GM10847 (cell line): Measurements from ENCODE around the gene VAX1.

Source experiments
- POLR2A ChIP-seq: IDR thresholded peaks from 2 replicates; pipeline ENCODE4 v1.6.1; 2011; ENCODE audit not compliant: insufficient read length; ENCODE audit errors: extremely low read depth

Gene VAX1

GRCh38 chr10:117145019-117145418 is 6.9 kb upstream of the VAX1 start:
- no peak for TF ChIP-seq POLR2A

DNA sequence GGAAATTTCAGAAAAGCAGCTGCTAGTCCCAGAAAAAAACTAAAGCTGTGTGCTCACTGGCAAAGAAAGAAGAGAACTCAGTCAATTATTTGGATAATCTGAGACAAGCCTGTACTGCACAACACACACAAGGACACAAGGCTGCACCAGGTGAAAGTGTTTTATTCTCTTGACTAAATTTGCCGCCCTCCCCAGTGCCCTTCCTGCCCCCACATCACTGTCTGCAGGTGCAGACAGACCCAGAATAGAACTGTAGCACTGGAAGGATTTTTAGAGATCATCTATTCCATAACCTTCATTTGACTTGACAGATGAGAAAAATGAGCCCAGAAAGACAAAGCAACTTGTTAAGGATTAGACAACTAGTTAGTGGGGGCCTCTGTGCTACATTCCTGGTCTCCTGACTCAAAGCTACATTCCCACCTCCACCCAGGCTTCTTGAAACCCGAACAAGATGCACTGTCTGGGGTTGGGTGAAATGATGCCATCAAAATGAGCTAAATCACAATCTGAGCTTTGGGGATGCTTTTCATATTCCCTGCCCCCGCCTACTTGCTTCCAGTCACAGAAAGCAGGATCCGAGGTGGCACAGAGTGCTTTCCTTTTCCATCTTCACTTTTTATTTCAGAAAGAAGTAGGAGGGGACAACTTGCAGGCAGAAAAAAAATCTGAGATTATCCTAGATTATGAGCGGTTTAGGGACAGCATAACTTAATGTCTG is 5.2 kb upstream of the VAX1 start:
- no peak for TF ChIP-seq POLR2A

DNA sequence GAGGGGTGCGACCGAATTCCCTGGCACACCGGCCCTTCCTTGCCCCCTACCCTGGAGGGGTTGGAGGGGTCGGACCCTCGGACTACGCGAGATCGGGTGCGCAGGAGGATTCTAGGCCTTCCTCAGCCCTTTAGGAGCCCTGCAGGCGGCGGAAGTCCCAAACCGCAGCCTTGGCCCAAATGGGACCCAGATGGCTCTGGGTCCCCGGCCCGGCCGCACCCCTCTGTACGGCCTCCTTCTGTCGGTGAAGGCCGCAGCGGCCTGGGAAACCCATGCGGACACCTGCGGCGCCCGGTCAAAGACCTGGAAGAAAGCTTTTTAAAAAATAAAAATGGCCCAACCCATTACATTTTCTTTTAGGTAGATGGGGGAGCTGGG is 2.4 kb upstream of the VAX1 start:
- TF ChIP-seq POLR2A: no peak

- no peak for TF ChIP-seq POLR2A
Observed at GRCh38 chr10:117139581-117140524, 1.8 kb upstream of the VAX1 start.

DNA sequence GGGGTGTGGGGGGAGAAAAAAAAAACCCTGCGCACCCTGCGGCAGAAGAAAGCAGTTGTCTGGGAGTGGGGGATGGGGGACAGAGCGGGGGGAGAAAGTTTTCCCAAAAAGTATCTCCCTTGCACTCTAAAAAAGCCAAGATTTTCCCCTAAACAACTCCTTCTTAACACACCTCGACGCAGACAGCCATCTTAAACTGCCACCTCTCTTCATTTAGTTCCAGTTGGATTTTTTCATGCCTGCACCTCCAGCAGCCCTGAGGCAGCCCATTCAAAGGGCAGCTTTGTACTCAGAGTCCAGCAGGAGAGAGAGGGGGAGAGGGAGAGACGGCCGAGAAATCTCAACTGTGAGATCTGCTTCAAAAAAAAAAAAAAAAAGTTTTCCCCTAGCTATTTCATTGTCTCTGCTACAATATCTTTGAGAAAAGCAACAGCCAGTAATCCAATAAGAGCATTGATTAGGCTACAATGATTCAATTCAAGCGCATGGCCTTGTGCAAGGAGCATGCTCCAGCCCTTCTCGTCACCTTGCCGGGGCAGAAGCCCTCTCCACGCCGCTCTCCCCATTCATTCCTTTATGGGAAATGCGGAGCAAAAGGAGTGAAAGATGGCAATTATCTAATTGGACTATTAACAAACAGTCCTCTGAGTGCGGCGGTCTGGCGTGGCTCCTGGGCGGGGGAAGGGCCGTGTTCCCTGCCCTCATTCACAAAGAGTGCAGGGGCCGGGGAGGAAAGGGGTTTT is 939 bp upstream of the VAX1 start:
- TF ChIP-seq POLR2A: no peak

- no peak for TF ChIP-seq POLR2A
Observed at GRCh38 chr10:117137031-117137910, 799 bp downstream of the VAX1 start.

GRCh38 chr10:117136391-117136975 is 1.6 kb downstream of the VAX1 start:
- TF ChIP-seq POLR2A: no peak

DNA sequence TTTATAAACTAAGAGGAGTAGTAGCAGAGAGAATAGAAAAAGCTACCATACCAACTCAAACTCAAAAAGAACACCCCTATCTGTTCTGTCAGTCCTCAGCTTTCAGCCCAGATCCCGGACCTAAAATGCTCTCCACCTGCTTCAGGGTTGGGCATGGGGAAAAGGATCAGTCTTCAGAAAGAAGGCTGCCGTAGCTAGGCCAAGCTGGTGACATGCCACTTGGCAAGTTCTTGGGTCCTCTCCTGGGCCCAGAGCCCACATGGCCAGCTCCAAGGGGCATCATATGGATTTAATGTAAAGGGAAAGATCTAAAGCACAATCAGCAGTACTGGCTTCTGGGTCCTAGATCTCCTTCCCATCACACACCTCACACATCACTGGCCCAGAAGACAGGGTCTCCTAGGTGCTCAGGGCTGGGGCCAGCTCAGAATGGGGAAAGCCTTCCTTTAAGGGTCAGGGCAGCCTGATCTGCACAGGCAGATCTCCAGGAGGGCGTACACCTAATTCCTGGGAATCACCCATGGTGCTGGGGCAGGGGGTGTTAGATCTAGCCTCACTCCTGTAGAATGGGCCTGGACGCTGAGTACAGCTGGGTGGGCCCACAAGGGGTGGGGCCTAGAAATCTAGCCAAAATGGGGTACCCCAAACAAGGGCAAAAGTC is 2.5 kb downstream of the VAX1 start:
- TF ChIP-seq POLR2A: no peak

- no peak for TF ChIP-seq POLR2A
Observed at GRCh38 chr10:117135026-117135372, 3.1 kb downstream of the VAX1 start.

DNA sequence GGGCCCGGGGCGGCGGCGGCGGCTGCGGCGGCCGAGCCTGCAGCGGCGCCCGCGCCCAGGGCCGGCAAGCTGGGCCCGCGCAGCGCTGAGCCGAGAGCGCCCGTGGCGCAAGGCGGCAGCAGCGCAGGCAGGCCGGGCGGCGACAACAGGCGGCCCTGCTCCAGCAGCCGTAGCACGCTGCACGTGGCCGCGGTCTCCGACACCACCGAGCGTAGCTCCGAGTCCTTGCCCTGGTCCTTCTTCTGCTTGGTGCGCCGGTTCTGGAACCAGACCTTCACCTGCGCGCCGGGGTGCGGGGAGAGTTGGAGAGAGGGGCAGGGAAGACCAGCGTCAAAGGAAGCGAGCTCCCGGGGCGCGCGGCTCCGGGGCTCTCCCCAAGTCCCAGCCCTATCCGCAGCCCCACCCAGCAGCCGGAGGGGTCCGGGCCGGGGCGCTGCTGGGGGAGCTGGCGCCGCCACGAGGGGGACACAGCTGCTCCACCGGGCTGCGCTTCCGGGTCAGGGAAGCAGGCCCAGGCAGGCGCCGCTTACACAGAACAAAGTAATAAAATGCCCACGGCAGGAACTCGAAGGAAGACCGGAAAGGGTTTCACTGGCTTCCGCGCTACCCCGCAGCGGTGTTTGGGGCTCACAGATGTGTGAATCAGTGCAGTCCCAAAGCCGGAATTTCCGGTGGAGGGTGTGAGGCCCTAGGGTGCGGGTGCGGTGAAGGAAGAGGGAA is 3.6 kb downstream of the VAX1 start:
- TF ChIP-seq POLR2A: no peak

- TF ChIP-seq POLR2A: no peak
Observed at GRCh38 chr10:117134056-117134305, 4.1 kb downstream of the VAX1 start.

- no peak for TF ChIP-seq POLR2A
Observed at GRCh38 chr10:117133273-117134055, 4.6 kb downstream of the VAX1 start.

- no peak for TF ChIP-seq POLR2A
Observed at GRCh38 chr10:117132751-117133231, 5.3 kb downstream of the VAX1 start.
